Measurements from ENCODE around the gene SRGAP2C.

DNA sequence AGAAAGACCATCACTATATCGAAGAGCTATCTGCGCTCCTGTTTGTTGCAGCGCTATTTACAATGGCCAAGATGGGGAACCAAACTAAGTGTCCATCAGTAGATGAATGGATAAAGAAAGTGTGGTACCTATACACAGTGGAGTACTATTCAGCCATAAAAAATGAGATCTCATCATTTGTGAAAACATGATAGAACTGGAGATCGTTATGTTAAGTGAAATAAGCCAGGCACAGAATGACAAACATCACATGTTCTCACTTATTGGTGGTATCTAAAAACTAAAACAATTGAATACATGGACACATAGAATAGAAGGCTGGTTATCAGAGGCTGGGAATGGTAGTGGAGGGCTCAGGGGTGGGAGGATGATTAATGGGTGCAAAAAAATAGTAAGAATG is 256.2 kb downstream of the SRGAP2C start:
- TF ChIP-seq, protein P1, sequence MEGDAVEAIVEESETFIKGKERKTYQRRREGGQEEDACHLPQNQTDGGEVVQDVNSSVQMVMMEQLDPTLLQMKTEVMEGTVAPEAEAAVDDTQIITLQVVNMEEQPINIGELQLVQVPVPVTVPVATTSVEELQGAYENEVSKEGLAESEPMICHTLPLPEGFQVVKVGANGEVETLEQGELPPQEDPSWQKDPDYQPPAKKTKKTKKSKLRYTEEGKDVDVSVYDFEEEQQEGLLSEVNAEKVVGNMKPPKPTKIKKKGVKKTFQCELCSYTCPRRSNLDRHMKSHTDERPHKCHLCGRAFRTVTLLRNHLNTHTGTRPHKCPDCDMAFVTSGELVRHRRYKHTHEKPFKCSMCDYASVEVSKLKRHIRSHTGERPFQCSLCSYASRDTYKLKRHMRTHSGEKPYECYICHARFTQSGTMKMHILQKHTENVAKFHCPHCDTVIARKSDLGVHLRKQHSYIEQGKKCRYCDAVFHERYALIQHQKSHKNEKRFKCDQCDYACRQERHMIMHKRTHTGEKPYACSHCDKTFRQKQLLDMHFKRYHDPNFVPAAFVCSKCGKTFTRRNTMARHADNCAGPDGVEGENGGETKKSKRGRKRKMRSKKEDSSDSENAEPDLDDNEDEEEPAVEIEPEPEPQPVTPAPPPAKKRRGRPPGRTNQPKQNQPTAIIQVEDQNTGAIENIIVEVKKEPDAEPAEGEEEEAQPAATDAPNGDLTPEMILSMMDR (IDR thresholded peaks at IDR 0.05): no peak
- TF ChIP-seq POLR2A (IDR thresholded peaks at IDR 0.05): no peak
